Femur (tissue), 1 donor: ENCODE measurements around the gene GCNT1.
"Not testable (repeated sequence)": the region's sequence is repeated elsewhere in the genome, so short reads cannot be mapped to it uniquely, and the experiment has no call there.

Experiments used
- DNase-seq: peaks from one replicate; pipeline ENCODE4 v3.0.0-alpha.2; 2017

Gene GCNT1

GRCh38 chr9:76493496-76493895 lies 34.5 kb downstream of the GCNT1 start:
- not testable (repeated sequence) for DNase-seq

- no peak for DNase-seq
Observed at GRCh38 chr9:76500061-76500460, 41.1 kb downstream of the GCNT1 start.

GRCh38 chr9:76502746-76503145 lies 43.8 kb downstream of the GCNT1 start:
- DNase-seq: no peak

- no peak for DNase-seq
Observed at GRCh38 chr9:76510041-76510440, 51.1 kb downstream of the GCNT1 start.

- no peak for DNase-seq
Observed at GRCh38 chr9:76510446-76510845, 51.5 kb downstream of the GCNT1 start.

GRCh38 chr9:76512826-76513225 lies 53.8 kb downstream of the GCNT1 start:
- no peak for DNase-seq

- DNase-seq: no peak
Observed at GRCh38 chr9:76516350-76516749, 57.4 kb downstream of the GCNT1 start.

GRCh38 chr9:76516871-76517270 lies 57.9 kb downstream of the GCNT1 start:
- no peak for DNase-seq

- DNase-seq: no peak
Observed at GRCh38 chr9:76519075-76519835, 60.3 kb downstream of the GCNT1 start.

- no peak for DNase-seq
Observed at GRCh38 chr9:76521244-76521681, 62.3 kb downstream of the GCNT1 start.

- no peak for DNase-seq
Observed at GRCh38 chr9:76521906-76522305, 62.9 kb downstream of the GCNT1 start.

- not testable (repeated sequence) for DNase-seq
Observed at GRCh38 chr9:76523617-76524200, 64.7 kb downstream of the GCNT1 start.

- no peak for DNase-seq
Observed at GRCh38 chr9:76525196-76525595, 66.2 kb downstream of the GCNT1 start.

- DNase-seq: no peak
Observed at GRCh38 chr9:76526026-76526425, 67.0 kb downstream of the GCNT1 start.

- DNase-seq: no peak
Observed at GRCh38 chr9:76528056-76528455, 69.1 kb downstream of the GCNT1 start.

GRCh38 chr9:76528642-76529190 lies 69.7 kb downstream of the GCNT1 start:
- no peak for DNase-seq

GRCh38 chr9:76529653-76530052 lies 70.7 kb downstream of the GCNT1 start:
- no peak for DNase-seq

- DNase-seq: peak; percentile 30
Observed at GRCh38 chr9:76530458-76531110, 71.6 kb downstream of the GCNT1 start.

- DNase-seq: no peak
Observed at GRCh38 chr9:76531231-76531780, 72.3 kb downstream of the GCNT1 start.

GRCh38 chr9:76532877-76533276 lies 73.9 kb downstream of the GCNT1 start:
- DNase-seq: not testable (repeated sequence)

- DNase-seq: no peak
Observed at GRCh38 chr9:76534026-76534425, 75.0 kb downstream of the GCNT1 start.

- DNase-seq: peak; percentile 74
Observed at GRCh38 chr9:76537150-76537646, 78.2 kb downstream of the GCNT1 start.

- DNase-seq: no peak
Observed at GRCh38 chr9:76539180-76539579, 80.2 kb downstream of the GCNT1 start.
